OCI-LY7 (cell line): ENCODE measurements around the gene CD109.

Source experiments
- CTCF ChIP-seq: fragments of 200-600 bp; sonication (generic); conservative IDR thresholded peaks from 2 replicates; pipeline ENCODE4 v1.5.1; 2014; ENCODE audit warnings: mild to moderate bottlenecking, antibody characterized with exemption, low read length, moderate library complexity, mixed read lengths
- EZH2phosphoT487 ChIP-seq: fragments of 200-600 bp; sonication (generic); IDR thresholded peaks from 2 replicates; pipeline ENCODE4 v1.6.1; 2018; ENCODE audit warnings: low read depth, borderline replicate concordance, mild to moderate bottlenecking, mixed run types, antibody characterized with exemption, low read length, moderate library complexity, mixed read lengths

- no peak for TF ChIP-seq CTCF
- TF ChIP-seq EZH2phosphoT487, result no peak
Observed at GRCh38 chr6:73666393-73666792, 29.6 kb upstream of the CD109 start.
